Activated CD8-positive, alpha-beta T cell treated with anti-CD3 and anti-CD28 coated beads for 36 hours (primary cell): ENCODE results near the gene XRCC5. TPM values are rescaled to one million over a fixed set of nuclear protein-coding genes. Genes with fewer than 3 reads are reported as not detected.

Experiments
- ATAC-seq: fragments of 200-7000 bp; cut with Tn5 transposase; one replicate; pipeline ENCODE4 v1.10.0; 2021; ENCODE audit warnings: mild to moderate bottlenecking, moderate library complexity
- CTCF ChIA-PET: fragments of 350-600 bp; sonication (Branson Sonifier 250); formaldehyde crosslinking; loops from one replicate; lab custom pipeline; 2021; ENCODE audit warnings: antibody characterized with exemption; lab: Charles Lee
- POLR2A ChIA-PET: fragments of 350-600 bp; sonication (Branson Sonifier 250); formaldehyde crosslinking; loops from one replicate; lab custom pipeline; 2021; ENCODE audit warnings: antibody characterized with exemption; lab: Charles Lee
- DNase-seq: peaks from one replicate; pipeline ENCODE4 v3.0.0-alpha.2; 2020
- H3K27ac Mint-ChIP-seq: one replicate; pipeline ENCODE4 v1.8.0; 2021; ENCODE audit warnings: mild to moderate bottlenecking, mixed read lengths
- H3K27me3 Mint-ChIP-seq: one replicate; pipeline ENCODE4 v1.8.0; 2021; ENCODE audit warnings: mixed read lengths
- H3K36me3 Mint-ChIP-seq: one replicate; pipeline ENCODE4 v1.8.0; 2021; ENCODE audit warnings: low read depth, mixed read lengths
- H3K4me1 Mint-ChIP-seq: one replicate; pipeline ENCODE4 v1.8.0; 2021; ENCODE audit warnings: low read depth, mixed read lengths
- H3K4me3 Mint-ChIP-seq: one replicate; pipeline ENCODE4 v1.8.0; 2021; ENCODE audit warnings: mild to moderate bottlenecking, moderate library complexity, mixed read lengths
- H3K9me3 Mint-ChIP-seq: one replicate; pipeline ENCODE4 v1.8.0; 2021; ENCODE audit warnings: mixed read lengths
- intact Hi-C: fragments of 100-400 bp; cut with micrococcal nuclease; formaldehyde crosslinking; loops from one replicate; pipeline ENCODE4 v1.10.0; 2022
- total RNA-seq, 2 experiments: library from RNA; stranded (reverse); gene quantifications; one replicate each; pipeline ENCODE4 v1.2.3, GENCODE V29; 2021
- TF ChIP-seq, protein P1 (sequence below): fragments of 200-600 bp; IDR thresholded peaks from one replicate; pipeline ENCODE4 v1.8.0; 2022; ENCODE audit warnings: antibody characterized with exemption, mild to moderate bottlenecking

Gene XRCC5
- total RNA-seq, 2 experiments from 2014 or later, result 541 to 544 TPM

- DNase-seq, result no peak
- Mint-ChIP-seq H3K27ac (peak overlapping the region; percentile 52), H3K27me3 (no peaks in the 10 kb centered on the region), H3K36me3 (peaks cover 42% of the 10 kb centered on the region), H3K9me3 (no peaks in the 10 kb centered on the region), H3K4me3 (no peak overlapping the region), H3K4me1 (peaks cover 28% of the 10 kb centered on the region)
- POLR2A ChIA-PET, result interaction anchor here (1.0 to 1.1 kb wide), 2 partner anchors 140 to 466 kb away, joined by 3 read pairs; no protein-coding TSS in a partner anchor
- CTCF ChIA-PET, result interaction anchor here (1.4 kb wide), 1 partner anchor 11 kb away, joined by 4 read pairs; no protein-coding TSS in a partner anchor
- TF ChIP-seq, protein P1, sequence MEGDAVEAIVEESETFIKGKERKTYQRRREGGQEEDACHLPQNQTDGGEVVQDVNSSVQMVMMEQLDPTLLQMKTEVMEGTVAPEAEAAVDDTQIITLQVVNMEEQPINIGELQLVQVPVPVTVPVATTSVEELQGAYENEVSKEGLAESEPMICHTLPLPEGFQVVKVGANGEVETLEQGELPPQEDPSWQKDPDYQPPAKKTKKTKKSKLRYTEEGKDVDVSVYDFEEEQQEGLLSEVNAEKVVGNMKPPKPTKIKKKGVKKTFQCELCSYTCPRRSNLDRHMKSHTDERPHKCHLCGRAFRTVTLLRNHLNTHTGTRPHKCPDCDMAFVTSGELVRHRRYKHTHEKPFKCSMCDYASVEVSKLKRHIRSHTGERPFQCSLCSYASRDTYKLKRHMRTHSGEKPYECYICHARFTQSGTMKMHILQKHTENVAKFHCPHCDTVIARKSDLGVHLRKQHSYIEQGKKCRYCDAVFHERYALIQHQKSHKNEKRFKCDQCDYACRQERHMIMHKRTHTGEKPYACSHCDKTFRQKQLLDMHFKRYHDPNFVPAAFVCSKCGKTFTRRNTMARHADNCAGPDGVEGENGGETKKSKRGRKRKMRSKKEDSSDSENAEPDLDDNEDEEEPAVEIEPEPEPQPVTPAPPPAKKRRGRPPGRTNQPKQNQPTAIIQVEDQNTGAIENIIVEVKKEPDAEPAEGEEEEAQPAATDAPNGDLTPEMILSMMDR, result no peak
- no peak for ATAC-seq
- intact Hi-C loops, result no loop called here
Observed at GRCh38 chr2:216210701-216211540, 101.8 kb downstream of the XRCC5 start.

DNA sequence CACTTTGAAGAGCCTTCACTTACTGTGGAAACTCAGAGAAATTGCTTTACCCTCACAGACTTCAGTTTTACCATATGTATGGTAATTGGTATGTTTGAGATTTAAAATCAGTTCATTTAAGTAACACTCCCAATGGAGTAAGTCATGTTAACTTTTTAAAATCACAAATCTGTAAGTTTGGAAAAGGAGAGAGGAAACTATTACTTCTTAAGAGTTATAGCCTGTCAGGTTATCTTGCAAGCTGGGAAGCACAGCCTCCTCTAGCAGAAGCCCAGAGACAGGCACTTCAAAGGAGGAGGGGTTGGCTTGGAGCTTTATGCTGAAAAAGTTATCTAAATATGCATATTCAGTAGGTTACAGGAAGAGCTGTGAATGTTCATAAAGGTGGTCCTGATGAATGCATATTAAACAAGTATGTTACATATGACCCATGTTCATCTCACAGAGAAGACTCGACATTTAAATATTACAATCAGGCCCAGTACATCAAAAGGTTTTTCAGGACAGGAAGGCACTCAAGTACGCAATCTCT is 102.5 kb downstream of the XRCC5 start:
- TF ChIP-seq, protein P1, result no peak
- DNase-seq (no peak), ATAC-seq (no peak)
- Mint-ChIP-seq H3K36me3 (peaks cover 34% of the 10 kb centered on the region), H3K27me3 (no peaks in the 10 kb centered on the region), H3K4me3 (no peak overlapping the region), H3K27ac (no peak overlapping the region), H3K4me1 (peaks cover 22% of the 10 kb centered on the region), H3K9me3 (no peaks in the 10 kb centered on the region)
- POLR2A ChIA-PET, result no interaction called here
- intact Hi-C loops, result no loop called here
- CTCF ChIA-PET, result interaction anchor here (1.4 kb wide), 1 partner anchor 10 kb away, joined by 4 read pairs; no protein-coding TSS in a partner anchor

DNA sequence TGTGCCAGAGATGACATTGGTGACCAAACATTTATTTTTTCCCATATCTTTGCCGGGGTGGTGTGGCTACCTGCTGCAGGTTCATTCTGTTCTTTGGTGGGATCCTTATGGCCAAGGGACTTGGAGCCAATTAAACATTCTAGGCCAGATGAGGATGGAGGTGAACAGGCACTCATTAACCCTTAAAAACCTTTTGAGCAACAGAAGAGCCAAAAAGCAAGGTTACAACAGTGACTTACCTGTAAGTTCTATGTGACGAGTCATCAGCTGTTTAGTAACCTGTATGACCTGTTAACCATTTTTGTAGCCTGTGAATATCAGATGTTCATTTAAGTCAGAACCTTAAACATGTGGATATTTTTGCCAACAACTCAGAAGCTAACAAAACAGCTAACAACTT is 105.6 kb downstream of the XRCC5 start:
- H3K27me3 Mint-ChIP-seq, result no peaks in the 10 kb centered on the region
- H3K4me1 Mint-ChIP-seq, result peaks cover 21% of the 10 kb centered on the region
- POLR2A ChIA-PET, result interaction anchor here (0.9 to 1.2 kb wide), 2 partner anchors 9 to 138 kb away, joined by 3 read pairs; no protein-coding TSS in a partner anchor

DNA sequence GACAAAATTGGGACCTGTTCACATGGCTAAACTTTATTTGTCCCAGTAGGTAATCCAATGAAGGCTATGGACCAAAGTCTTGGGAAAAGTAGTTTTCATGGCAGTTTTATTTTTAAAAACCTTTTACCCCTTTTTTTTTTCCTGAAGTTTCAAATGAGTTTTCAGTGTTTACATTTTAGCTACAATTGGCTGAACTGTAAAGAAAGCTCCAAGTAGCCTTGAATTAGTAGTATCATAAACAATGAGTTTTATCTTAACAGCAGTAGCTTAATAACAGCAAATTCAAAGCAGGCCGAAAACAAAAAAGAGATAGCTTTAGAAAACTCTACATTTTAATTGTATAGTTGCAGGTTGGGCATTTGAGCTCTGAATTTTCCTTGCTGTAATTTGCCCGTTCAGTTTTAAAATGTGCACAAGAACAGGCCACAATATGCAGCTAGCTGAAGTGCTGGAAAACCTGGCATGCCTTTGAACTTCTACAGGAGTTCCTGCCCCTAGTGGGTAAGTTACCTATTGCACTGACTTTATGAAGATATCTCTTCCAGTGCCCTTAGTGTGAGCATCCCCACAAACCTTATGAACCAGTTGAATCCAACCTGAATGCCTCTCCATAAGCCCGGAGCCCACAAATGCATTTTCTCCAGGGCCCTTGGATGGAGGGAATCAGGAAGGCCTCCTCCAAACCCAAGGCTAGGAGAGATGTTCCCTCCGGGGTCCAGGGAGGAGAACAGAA is 106.7 kb downstream of the XRCC5 start:
- POLR2A ChIA-PET, result interaction anchor here (0.8 to 0.9 kb wide), 2 partner anchors 10 to 289 kb away, joined by 3 read pairs; no protein-coding TSS in a partner anchor
- no peak for DNase-seq

More for the DNA sequence above, 105.6 kb downstream of the XRCC5 start:
- CTCF ChIA-PET, result interaction anchor here (1.1 to 1.8 kb wide), 7 partner anchors 9 to 211 kb away, joined by 3 to 5 read pairs (median 4); no protein-coding TSS in a partner anchor
- no peak overlapping the region for H3K27ac Mint-ChIP-seq
- no peak overlapping the region for H3K4me3 Mint-ChIP-seq
- no peaks in the 10 kb centered on the region for H3K9me3 Mint-ChIP-seq
- intact Hi-C loops, result no loop called here
- H3K36me3 Mint-ChIP-seq, result peaks cover 16% of the 10 kb centered on the region
- TF ChIP-seq, protein P1, result no peak
- DNase-seq, result no peak
- no peak for ATAC-seq

More for the DNA sequence above, 106.7 kb downstream of the XRCC5 start:
- TF ChIP-seq, protein P1, result peak; percentile 43
- H3K9me3 Mint-ChIP-seq, result no peaks in the 10 kb centered on the region
- ATAC-seq, result peak; percentile 42
- CTCF ChIA-PET, result interaction anchor here (1.1 to 1.8 kb wide), 7 partner anchors 10 to 210 kb away, joined by 3 to 5 read pairs (median 4); no protein-coding TSS in a partner anchor
- intact Hi-C loops, result no loop called here
- H3K4me1 Mint-ChIP-seq, result peaks cover 22% of the 10 kb centered on the region
- no peak overlapping the region for H3K4me3 Mint-ChIP-seq
- no peak overlapping the region for H3K27ac Mint-ChIP-seq
- no peaks in the 10 kb centered on the region for H3K27me3 Mint-ChIP-seq
- peaks cover 9% of the 10 kb centered on the region for H3K36me3 Mint-ChIP-seq
